ENCODE results near the gene IPMK.
"Not testable (repeated sequence)": the region's sequence is repeated elsewhere in the genome, so short reads cannot be mapped to it uniquely, and the experiment has no call there.

IPMK gene

GRCh38 chr10:58219875-58220274, 47.8 kb downstream of the IPMK start:
- DNase-seq, result no peak

- no peak for DNase-seq
Measured at GRCh38 chr10:58217612-58218011, 50.1 kb downstream of the IPMK start.

DNA sequence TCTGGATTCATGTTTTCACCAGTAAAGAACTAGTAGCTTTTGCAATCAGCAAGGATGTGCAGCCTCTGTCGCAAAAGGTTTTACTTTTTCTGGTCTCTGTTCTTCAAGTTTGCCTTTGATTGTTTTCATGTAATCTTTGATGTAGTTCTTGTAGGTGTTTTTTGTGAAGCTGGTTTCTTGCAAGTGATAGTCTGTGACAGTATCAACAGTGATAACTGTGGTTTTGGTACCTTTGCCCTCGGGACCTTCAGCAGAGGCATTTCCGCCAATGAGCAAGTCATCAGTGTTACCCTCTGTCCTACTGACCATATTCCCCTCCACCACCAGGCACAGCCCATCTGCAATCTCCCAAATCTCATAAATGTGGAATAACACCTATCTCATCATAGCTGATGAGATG, 55.1 kb downstream of the IPMK start:
- no peak for DNase-seq

DNA sequence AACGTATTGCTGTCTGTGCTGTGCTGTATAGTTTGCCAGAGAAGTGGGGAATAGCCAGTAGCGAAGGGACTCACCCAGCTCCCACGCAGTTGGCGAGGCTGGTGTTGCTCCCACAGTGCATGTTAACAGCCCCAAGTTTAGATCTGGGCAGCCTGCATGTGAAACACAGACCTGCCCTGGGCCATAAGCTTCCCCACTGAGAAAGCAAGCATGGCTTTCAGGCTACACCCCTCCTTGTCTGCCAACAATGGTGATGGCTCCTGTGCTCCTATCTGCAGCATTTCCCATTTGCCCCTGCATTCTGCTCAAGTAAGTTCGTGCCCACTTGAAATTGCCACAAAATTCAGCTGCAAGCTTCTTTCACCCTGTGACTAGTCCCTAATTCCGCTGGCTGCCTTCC, 57.5 kb downstream of the IPMK start:
- DNase-seq, result no peak

GRCh38 chr10:58209669-58210068, 58.0 kb downstream of the IPMK start:
- no peak for DNase-seq

GRCh38 chr10:58206251-58206650, 61.4 kb downstream of the IPMK start:
- no peak for DNase-seq

GRCh38 chr10:58201704-58202103, 66.0 kb downstream of the IPMK start:
- no peak for DNase-seq

DNA sequence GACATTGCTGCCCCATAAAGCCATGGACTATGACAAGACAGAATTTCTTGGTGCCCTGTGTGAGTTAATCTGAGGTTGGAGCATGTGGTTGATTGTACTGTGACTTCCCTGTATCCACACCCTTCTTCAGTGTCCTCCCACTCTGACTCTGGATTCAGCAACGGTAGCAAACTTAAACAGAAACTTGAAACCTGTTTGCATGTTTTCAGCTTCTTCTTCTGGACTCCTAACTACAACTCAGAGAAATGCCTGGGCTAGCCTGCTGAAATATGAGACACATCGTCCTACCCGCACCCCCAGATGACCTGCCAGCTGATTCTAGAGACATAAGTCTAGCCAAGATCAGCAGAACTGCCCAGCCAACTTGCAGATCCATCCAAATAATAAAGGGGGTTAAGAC, 78.4 kb downstream of the IPMK start:
- no peak for DNase-seq

DNA sequence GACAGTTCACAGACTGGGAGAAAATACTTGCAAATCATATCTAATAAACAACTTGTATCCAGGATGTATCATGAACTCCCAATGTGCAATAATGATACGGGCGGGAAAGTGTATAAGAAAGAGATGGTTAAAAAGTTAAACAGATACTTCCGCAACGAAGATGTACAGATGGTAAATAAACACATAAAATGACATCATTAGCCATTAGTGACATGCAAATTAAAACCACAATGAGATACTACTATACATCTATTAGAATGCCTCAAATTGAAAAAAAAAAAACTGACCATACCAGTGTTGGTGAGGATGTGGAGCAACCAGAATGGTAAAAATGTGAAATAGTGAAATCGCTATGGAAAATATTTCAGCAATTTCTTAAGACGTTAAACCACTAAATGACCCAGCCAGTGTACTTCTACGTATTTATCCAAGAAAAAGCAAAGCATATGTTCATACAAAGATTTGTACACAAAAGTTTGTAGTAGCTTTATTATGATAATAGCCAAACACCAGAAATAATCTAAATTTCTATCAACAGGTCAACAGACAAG, 83.5 kb downstream of the IPMK start:
- no peak for DNase-seq

GRCh38 chr10:58180666-58181065, 87.0 kb downstream of the IPMK start:
- no peak for DNase-seq

GRCh38 chr10:58179238-58179637, 88.5 kb downstream of the IPMK start:
- no peak for DNase-seq

DNA sequence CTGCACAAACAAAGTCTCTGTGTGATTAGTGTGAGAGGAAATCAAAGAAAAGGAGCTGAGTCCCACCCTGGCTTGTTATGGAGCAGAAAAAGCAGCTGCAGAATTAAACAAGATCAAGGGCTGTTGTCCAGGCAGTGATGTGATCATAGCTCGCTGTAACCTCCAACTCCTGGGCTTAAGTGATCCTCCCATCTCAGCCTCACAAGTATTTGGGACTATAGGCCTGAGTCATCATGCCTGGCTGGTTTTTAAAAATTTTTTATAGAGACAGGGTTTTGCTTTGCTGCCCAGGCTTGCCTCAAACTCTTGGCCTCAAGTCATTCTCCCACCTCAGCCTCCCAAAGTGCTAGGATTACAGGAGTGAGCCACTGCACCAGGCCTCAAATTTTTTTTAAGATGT, 88.9 kb downstream of the IPMK start:
- DNase-seq, result no peak

- no peak for DNase-seq
Measured at GRCh38 chr10:58177362-58177947, 90.2 kb downstream of the IPMK start.

DNA sequence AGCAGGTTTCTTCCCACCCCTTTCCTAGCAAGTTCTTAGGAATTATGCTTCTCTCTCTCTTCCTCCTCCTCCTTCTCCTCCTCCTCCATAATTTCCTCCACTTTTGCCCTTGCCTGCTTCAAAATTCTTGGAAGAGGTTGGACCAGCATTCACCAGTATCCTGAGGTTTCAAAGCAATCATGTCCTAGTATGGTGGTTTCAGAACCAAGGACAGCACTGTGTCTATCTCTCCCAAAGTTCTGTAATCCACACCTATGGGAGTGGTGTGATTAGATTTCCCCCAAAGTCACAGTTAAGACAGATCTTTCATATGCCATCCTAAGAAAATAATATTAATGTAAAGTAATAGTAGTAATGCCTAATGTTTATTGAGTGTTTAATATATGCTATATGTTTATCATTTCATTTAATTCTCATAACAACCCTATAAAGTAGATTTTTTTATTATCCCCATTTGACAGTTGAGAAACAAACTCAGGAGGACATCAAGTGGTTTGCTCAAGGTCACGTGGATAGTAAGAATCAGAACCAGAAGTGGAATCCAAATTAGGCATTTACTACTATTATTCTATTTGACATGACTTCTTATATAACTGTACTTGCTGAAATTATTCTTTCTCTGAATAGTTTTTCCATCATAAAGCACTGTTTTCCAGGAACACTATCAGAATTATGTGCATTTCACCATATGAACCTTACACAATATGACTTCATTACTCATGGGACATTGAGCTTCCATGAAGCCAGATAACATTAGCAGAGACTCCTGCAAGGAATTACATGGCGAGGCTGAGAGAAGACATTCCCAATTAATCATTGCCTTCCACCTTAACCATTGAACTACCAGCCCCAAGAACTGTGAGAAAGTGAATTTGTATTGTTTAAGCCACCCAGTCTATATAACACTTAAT, 91.4 kb downstream of the IPMK start:
- DNase-seq, result no peak

DNA sequence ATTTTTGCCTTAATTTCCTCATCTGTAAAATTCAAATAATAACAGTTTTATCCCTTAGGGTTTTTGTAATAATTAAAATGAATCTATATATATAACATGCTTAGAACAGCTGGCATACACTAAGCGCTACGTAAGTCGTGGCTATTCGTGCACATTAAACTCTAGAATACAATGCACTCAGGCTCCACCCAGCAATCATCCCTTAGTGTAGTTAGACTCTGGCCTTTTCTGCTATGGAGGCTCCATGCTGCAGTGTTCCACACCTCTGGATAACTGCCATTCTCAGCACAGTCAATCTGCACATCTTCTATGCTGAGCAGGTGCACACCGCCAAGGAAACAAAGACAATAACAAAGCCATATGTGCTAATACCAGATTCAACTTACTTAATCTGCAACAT, 92.9 kb downstream of the IPMK start:
- no peak for DNase-seq

DNA sequence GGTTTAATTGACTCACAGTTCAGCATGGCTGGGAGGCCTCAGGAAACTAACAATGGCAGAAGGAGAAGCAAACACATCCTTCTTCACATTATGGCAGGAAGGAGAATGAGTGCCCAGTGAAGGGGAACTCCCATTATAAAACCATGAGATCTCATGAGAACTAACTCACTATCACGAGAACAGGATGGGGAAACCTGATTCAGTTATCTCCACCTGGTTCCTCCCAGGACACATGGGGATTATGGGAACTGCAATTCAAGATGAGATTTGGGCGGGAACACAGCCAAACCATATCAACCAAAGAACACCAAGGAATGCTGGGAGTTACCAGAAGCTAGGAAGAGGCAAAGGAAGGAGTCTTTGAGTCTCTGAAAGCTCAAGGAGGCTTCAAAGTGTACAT, 94.3 kb downstream of the IPMK start:
- no peak for DNase-seq

GRCh38 chr10:58171146-58171545, 96.5 kb downstream of the IPMK start:
- no peak for DNase-seq

DNA sequence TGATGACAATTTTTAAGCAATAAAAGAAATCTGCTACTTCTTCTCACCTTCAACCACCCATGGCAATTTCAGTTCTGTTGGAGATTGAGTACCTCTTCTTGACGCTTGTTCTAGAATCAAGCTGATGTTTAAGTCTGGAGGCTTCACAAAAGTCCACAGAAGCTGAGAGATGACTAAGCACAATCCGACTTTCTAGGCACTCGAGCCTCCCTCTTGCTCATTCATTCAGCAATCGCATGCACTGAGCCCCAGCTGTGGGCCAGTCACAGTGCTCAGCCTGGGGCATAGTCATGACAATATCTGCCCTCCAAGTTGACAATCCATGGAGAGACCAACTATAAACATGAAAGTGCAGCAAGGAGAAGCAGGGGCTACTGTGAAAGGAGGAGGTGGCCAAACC, 103.2 kb downstream of the IPMK start:
- no peak for DNase-seq

- DNase-seq, result no peak
Measured at GRCh38 chr10:58158806-58159205, 108.9 kb downstream of the IPMK start.

GRCh38 chr10:58157076-58157766, 110.5 kb downstream of the IPMK start:
- DNase-seq, result no peak

GRCh38 chr10:58155941-58156340, 111.8 kb downstream of the IPMK start:
- not testable (repeated sequence) for DNase-seq

- no peak for DNase-seq
Measured at GRCh38 chr10:58153751-58154150, 113.9 kb downstream of the IPMK start.

- DNase-seq, result no peak
Measured at GRCh38 chr10:58152673-58153263, 114.9 kb downstream of the IPMK start.

Data from NCI-H2171 (cell line).